Adrenal gland (tissue), 12 donors: ENCODE measurements around the gene INAFM2. TPM values are rescaled to one million over a fixed set of nuclear protein-coding genes. Genes with fewer than 3 reads are reported as not detected.

Experiments used
- DNase-seq, 7 donors: peaks; one replicate each; pipeline ENCODE4 v3.0.0-alpha.2; 2019 to 2020
- H3K27ac ChIP-seq, 5 donors: fragments of 200-600 bp; sonication (generic) in 4 of 5; 1 replicate in 3 of 5; 2 replicates in 2 of 5; pipeline versions ENCODE4 v1.5.1 to v1.8.0; 2016 to 2020; ENCODE audit warnings: mild to moderate bottlenecking in 1 of 5
- H3K27me3 ChIP-seq: fragments of 200-600 bp; 2 replicates; pipeline ENCODE4 v1.8.0; 2021
- H3K36me3 ChIP-seq, 2 donors: fragments of 200-600 bp; replicated peaks in 1 of 2; 1 replicate in 1 of 2; 2 replicates in 1 of 2; pipeline versions ENCODE4 v1.5.1 to v1.8.0; 2018 to 2022
- H3K4me1 ChIP-seq, 2 donors: fragments of 200-600 bp; replicated peaks in 1 of 2; 1 replicate in 1 of 2; 2 replicates in 1 of 2; pipeline versions ENCODE4 v1.5.1 to v1.8.0; 2018 to 2021
- H3K4me3 ChIP-seq, 4 donors: fragments of 200-600 bp; sonication (generic) in 3 of 4; one replicate each; pipeline ENCODE4 v1.5.1; 2016 to 2018
- H3K9me3 ChIP-seq, 3 donors: fragments of 200-600 bp; sonication (generic) in 1 of 3; replicated peaks in 1 of 3; 1 replicate in 2 of 3; 2 replicates in 1 of 3; pipeline versions ENCODE4 v1.5.1 to v1.8.0; 2016 to 2021
- POLR2A ChIP-seq, 2 donors: fragments of 450-650 bp; IDR thresholded peaks; one replicate each; pipeline ENCODE4 v1.6.1; 2017; ENCODE audit warnings: antibody characterized with exemption in 2 of 2, mild to moderate bottlenecking in 2 of 2, moderate library complexity in 1 of 2
- WGBS, 4 donors: extraction: QIAGEN DNeasy Blood & Tissue Kit in 2 of 4; methylation state at CpG; one replicate each; pipeline versions ENCODE4 v1.1.5 to v1.1.7; 2013 to 2017; 5-methylcytosine and 5-hydroxymethylcytosine counted together
- intact Hi-C, 2 donors: fragments of 100-400 bp; cut with DNase I; formaldehyde crosslinking; loops; one replicate each; pipeline versions ENCODE4 v1.14.1 to v1.15.0; 2022 to 2023
- polyA plus RNA-seq, 3 donors: library from polyadenylated mRNA; stranded (reverse); fragments of 200-250 nt in 2 of 3; fragments of 350-450 nt in 1 of 3; fragmentation: Illumina TruSeq in 1 of 3; extraction: RNeasy Lipid Tissue Mini Kit (QIAGEN cat#74804) in 1 of 3; gene quantifications; one replicate each; pipeline ENCODE4 v1.2.3, GENCODE V29; 2013 to 2014
- total RNA-seq, 9 donors: library from RNA; depleted of rRNA in 4 of 9; stranded (reverse); fragments of >200 nt in 4 of 9; fragments of 120-200 nt in 1 of 9; fragmentation: NEBNext Ultra II Directional in 1 of 9; extraction: Animal tissue kit (Norgen Biotek cat#: 25700) in 1 of 9; gene quantifications; one replicate each; pipeline versions ENCODE4 v1.1.0 to v1.2.4, GENCODE V29; 2013 to 2023
- TF ChIP-seq, protein P1 (sequence below), 6 experiments: fragments of 450-650 bp in 4 of 6; fragments of 200-600 bp in 2 of 6; sonication (generic) in 1 of 6; IDR thresholded peaks; 1 replicate in 5 of 6; 2 replicates in 1 of 6; pipeline versions ENCODE4 v1.5.1 to v1.8.0; 2016 to 2021; ENCODE audit warnings: antibody characterized with exemption in 6 of 6, mild to moderate bottlenecking in 2 of 6, moderate library complexity in 1 of 6
- donor health status: healthy with polysubstance abuse.
- donor health status: Bipolar disorder and iron deficiency.
- donor health status: DM: yes; HTN: yes; CAD: no.
- donor health status: DM: no; HTN: no; CAD: no.
- donor health status: DM: no; HTN: no; CAD: no.
- donor health status: DM: yes; HTN: yes; CAD: no.

INAFM2 gene
- total and polyA plus RNA-seq, 12 donors: 10.6 to 25.5 (median 20.1) TPM

DNA sequence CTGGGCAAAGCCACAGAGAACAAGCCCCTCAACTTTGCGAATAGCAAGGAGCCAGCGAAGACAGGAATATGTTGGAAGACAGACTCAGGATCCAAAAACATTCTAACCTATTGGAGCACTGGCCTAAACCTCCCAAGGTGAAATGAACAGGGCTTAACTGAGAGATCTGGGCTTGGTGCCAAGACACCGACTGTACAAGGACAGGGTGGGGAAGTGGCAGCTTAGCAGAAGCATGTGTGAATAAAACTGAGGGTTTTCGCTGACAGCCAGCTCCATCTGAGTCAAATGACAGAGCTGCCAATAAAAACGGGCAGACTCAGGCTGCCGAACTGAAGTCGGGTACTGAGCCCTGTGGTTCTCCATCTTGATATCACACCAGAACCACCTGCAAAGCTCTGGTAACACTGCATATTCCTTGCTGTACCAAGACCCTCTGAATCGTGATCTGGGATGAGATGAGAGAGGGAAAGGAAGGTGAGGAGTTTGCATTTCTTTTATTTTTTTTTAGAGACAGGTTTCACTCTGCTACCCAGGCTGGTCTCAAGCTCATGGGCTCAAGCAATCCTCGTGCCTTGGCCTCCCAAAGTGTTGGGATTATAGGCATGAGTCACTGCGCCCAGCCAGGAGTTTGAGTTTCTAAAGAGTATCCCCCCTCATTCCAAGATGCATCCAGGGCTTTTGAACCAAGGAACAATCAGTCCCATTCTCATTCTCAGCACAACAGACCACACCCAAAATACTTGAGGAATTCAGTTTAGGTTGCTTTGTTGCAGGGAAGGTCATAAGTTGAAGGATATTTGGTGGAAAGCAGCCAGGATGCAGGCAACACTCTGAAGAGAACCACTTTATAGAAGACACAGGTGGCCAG, 9.7 kb upstream of the INAFM2 start:
- intact Hi-C loops: loop anchor here in 1 of 2 donors (5.0 kb wide), 1 partner anchor 36 kb away; no protein-coding TSS in a partner anchor
- H3K36me3 ChIP-seq: no peaks in the 10 kb centered on the region
- peaks cover 2 to 7% of the 10 kb centered on the region in 2 donors for H3K4me1 ChIP-seq
- H3K9me3 ChIP-seq: no peaks in the 10 kb centered on the region
- no peaks in the 10 kb centered on the region for H3K27me3 ChIP-seq
- TF ChIP-seq, protein P1, sequence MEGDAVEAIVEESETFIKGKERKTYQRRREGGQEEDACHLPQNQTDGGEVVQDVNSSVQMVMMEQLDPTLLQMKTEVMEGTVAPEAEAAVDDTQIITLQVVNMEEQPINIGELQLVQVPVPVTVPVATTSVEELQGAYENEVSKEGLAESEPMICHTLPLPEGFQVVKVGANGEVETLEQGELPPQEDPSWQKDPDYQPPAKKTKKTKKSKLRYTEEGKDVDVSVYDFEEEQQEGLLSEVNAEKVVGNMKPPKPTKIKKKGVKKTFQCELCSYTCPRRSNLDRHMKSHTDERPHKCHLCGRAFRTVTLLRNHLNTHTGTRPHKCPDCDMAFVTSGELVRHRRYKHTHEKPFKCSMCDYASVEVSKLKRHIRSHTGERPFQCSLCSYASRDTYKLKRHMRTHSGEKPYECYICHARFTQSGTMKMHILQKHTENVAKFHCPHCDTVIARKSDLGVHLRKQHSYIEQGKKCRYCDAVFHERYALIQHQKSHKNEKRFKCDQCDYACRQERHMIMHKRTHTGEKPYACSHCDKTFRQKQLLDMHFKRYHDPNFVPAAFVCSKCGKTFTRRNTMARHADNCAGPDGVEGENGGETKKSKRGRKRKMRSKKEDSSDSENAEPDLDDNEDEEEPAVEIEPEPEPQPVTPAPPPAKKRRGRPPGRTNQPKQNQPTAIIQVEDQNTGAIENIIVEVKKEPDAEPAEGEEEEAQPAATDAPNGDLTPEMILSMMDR (IDR thresholded peaks at IDR 0.05): no peak
- no peak for TF ChIP-seq POLR2A (IDR thresholded peaks at IDR 0.05)
- 25 to 33% (median 27%) methylated on average over 10 of the region's 10 CpGs for WGBS, 4 donors
- peak; percentile 71 to 86 (median 85) for DNase-seq
- H3K27ac ChIP-seq: no peak overlapping the region
- no peak overlapping the region for H3K4me3 ChIP-seq

DNA sequence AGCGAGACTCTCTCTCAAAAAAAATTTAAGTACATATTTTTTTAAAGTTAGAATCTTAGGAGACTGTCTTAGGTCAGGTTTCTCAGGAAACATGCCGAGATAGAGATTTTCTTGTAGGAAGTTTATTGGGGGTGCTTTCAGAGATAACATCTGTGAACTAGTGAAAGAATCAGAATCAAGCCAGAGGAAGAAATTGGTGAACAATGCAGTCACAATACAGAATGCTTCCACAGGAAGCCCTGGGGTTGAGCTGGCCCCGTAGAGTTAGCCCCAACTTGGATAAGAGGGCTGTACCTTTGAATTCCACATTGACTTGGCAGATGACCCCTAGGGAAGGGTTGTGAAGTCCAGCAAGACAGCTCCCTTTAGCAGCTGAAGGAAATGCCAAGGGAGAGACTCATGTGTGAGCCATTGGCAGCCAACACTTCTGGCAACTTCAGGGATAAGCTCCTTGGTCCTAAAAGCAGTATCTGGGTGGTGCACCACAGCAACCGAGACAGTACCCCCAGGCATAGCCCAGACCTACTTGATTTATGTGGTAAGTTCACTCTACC, 8.7 kb upstream of the INAFM2 start:
- intact Hi-C loops: loop anchor here in 1 of 2 donors (5.0 kb wide), 1 partner anchor 37 kb away; no protein-coding TSS in a partner anchor
- Histone ChIP-seq H3K9me3 (no peaks in the 10 kb centered on the region), H3K27me3 (no peaks in the 10 kb centered on the region), H3K36me3 (no peaks in the 10 kb centered on the region), H3K4me1 (peaks cover 2 to 7% of the 10 kb centered on the region in 2 donors), H3K27ac (no peak overlapping the region), H3K4me3 (no peak overlapping the region)
- WGBS, 4 donors: 73 to 96% (median 80%) methylated on average over 4 of the region's 4 CpGs
- DNase-seq: no peak
- TF ChIP-seq, protein P1 (IDR thresholded peaks at IDR 0.05): no peak
- no peak for TF ChIP-seq POLR2A (IDR thresholded peaks at IDR 0.05)

DNA sequence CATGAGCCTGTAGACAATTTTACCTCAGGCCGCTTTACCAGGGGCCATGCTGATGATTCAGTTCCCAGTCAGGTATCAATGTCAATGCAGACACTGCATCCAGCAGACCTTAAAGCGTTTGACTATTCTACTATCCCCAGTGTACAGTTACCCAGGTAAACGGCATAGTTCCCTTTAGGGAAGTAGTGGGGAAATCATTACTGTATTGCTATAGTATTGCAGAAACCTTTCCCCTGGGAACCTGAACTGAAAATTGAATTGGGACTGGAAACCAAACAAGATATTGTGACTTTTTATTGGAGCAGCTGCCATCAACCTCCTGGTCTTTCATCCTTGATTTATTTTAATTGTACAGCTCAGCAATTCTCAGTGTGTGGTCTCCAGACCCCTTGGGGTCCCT, 6.6 kb upstream of the INAFM2 start:
- intact Hi-C loops: no loop called here
- TF ChIP-seq POLR2A (IDR thresholded peaks at IDR 0.05): no peak
- TF ChIP-seq, protein P1 (IDR thresholded peaks at IDR 0.05): no peak

DNA sequence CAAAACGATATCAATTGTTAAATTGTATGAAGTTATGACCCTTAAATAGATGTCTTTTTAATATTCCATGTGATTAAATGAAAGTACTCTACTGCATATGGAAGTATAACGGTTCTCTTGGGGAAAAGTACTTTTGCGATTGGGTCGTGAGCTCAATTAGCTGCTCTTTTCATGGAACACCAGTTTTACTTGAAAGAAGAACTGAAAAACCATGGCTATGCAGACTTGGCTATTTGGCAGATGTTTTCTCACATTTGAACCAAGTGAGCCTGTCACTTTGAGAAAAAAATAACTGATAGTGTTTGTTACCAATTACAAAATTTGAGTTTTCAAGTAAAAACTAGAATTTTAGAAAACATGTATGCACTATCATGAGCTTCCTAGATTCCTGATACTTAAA, 5.9 kb upstream of the INAFM2 start:
- intact Hi-C loops: no loop called here
- Histone ChIP-seq H3K4me1 (peaks cover 2 to 7% of the 10 kb centered on the region in 2 donors), H3K36me3 (no peaks in the 10 kb centered on the region), H3K27ac (no peak overlapping the region), H3K27me3 (no peaks in the 10 kb centered on the region), H3K4me3 (no peak overlapping the region), H3K9me3 (no peaks in the 10 kb centered on the region)
- WGBS, 4 donors: 61 to 66% (median 64%) methylated on average over 4 of the region's 4 CpGs
- DNase-seq: no peak
- TF ChIP-seq POLR2A (IDR thresholded peaks at IDR 0.05): no peak
- TF ChIP-seq, protein P1 (IDR thresholded peaks at IDR 0.05): no peak

More for the DNA sequence above, 6.6 kb upstream of the INAFM2 start:
- Histone ChIP-seq H3K9me3 (no peaks in the 10 kb centered on the region), H3K4me3 (no peak overlapping the region), H3K4me1 (peaks cover 2 to 7% of the 10 kb centered on the region in 2 donors), H3K27me3 (no peaks in the 10 kb centered on the region), H3K27ac (no peak overlapping the region), H3K36me3 (no peaks in the 10 kb centered on the region)
- 72 to 83% (median 78%) methylated on average over 3 of the region's 3 CpGs for WGBS, 4 donors
- DNase-seq: no peak
